ENCODE results near the gene PSMA7.

The PSMA7 gene

GRCh38 chr20:62104791-62105345, 38.3 kb downstream of the PSMA7 start:
- no peak for DNase-seq (ENCODE audit: low spot score)
- TF ChIP-seq, protein P1, sequence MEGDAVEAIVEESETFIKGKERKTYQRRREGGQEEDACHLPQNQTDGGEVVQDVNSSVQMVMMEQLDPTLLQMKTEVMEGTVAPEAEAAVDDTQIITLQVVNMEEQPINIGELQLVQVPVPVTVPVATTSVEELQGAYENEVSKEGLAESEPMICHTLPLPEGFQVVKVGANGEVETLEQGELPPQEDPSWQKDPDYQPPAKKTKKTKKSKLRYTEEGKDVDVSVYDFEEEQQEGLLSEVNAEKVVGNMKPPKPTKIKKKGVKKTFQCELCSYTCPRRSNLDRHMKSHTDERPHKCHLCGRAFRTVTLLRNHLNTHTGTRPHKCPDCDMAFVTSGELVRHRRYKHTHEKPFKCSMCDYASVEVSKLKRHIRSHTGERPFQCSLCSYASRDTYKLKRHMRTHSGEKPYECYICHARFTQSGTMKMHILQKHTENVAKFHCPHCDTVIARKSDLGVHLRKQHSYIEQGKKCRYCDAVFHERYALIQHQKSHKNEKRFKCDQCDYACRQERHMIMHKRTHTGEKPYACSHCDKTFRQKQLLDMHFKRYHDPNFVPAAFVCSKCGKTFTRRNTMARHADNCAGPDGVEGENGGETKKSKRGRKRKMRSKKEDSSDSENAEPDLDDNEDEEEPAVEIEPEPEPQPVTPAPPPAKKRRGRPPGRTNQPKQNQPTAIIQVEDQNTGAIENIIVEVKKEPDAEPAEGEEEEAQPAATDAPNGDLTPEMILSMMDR (IDR thresholded peaks at IDR 0.05; ENCODE audit: borderline replicate concordance, control extremely low read depth, extremely low read depth, insufficient read depth, missing control alignments) = no peak
- in situ Hi-C loops (cut with MboI; ENCODE audit: low sequenced_read_pairs, unreplicated experiment) = no loop called here

- in situ Hi-C loops (cut with MboI; ENCODE audit: low sequenced_read_pairs, unreplicated experiment) = no loop called here
- no peak for DNase-seq (ENCODE audit: low spot score)
- TF ChIP-seq, protein P1 (IDR thresholded peaks at IDR 0.05; ENCODE audit: borderline replicate concordance, control extremely low read depth, extremely low read depth, insufficient read depth, missing control alignments) = no peak
Observed at GRCh38 chr20:62104234-62104789, 38.9 kb downstream of the PSMA7 start.

DNA sequence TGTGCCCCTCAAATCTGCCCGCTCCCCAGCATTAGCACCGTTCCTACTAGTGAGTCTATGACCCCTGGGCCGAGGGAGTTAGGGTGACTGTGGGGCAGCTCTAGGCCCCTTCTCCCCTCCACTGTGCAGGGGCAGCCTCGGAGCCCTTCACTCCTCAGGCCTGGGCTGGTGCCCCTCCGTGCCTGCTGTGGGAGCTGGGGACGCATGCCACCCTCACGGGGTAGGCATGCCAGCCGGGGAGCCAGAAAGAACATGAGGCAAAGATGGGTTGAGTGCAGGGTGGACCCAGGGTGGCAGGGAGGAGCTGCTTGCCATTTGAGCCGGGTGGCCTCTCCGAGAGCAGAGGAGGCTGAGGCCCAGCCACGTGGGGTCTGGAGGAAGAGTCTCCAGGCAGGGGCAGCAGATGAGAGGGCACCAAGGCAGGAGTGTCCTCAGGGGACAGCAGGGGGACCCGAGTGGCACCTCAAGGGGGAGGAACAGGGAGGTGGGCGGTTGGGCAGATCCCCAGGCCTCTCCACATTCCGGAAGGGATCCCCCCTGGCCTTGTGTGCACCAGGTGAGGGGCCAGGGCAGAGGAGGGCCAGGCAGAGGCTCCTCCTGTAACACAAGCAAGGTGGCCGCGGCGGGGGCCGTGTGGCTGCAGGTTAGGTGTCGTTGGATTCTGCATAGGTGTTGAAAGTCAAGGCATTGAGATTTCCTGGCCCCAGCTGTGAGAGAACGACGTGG, 39.5 kb downstream of the PSMA7 start:
- in situ Hi-C loops (cut with MboI; ENCODE audit: low sequenced_read_pairs, unreplicated experiment) = no loop called here
- TF ChIP-seq, protein P1 (IDR thresholded peaks at IDR 0.05; ENCODE audit: borderline replicate concordance, control extremely low read depth, extremely low read depth, insufficient read depth, missing control alignments) = no peak

GRCh38 chr20:62101078-62101477, 42.1 kb downstream of the PSMA7 start:
- no peak for DNase-seq (ENCODE audit: low spot score)
- in situ Hi-C loops (cut with MboI; ENCODE audit: low sequenced_read_pairs, unreplicated experiment) = no loop called here
- TF ChIP-seq, protein P1 (IDR thresholded peaks at IDR 0.05; ENCODE audit: borderline replicate concordance, control extremely low read depth, extremely low read depth, insufficient read depth, missing control alignments) = no peak

More for the DNA sequence above, 39.5 kb downstream of the PSMA7 start:
- no peak for DNase-seq (ENCODE audit: low spot score)

DNA sequence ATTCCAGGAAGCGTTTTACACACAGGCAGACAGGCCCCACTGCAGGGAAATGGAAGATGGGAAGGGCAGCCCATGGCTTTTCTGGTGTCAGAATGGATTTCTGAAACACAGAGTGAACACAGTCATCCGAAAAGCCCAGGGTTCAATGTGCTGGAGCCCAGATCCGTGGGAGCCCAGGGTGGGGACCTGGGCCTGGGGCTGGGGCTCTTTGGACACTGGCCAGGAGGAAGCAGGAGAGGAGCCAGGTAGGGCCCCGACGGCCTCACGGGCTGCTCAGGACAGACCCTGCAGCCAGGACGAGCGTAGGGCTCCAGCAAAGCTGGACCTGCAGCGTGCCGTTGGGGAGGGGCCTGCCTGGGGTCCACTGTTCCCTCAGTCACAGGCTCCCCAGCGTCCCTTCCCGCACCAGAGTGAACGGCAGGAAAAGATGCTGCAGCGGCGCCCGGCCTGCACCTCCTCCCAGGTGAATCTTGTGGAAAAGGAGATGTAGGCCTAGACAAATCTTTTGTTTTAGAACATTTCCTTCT, 45.2 kb downstream of the PSMA7 start:
- TF ChIP-seq, protein P1 (IDR thresholded peaks at IDR 0.05; ENCODE audit: borderline replicate concordance, control extremely low read depth, extremely low read depth, insufficient read depth, missing control alignments) = no peak

GRCh38 chr20:62096421-62097380, 46.5 kb downstream of the PSMA7 start:
- in situ Hi-C loops (cut with MboI; ENCODE audit: low sequenced_read_pairs, unreplicated experiment) = no loop called here
- TF ChIP-seq, protein P1 (IDR thresholded peaks at IDR 0.05; ENCODE audit: borderline replicate concordance, control extremely low read depth, extremely low read depth, insufficient read depth, missing control alignments) = no peak
- DNase-seq (ENCODE audit: low spot score) = no peak

More for the DNA sequence above, 45.2 kb downstream of the PSMA7 start:
- in situ Hi-C loops (cut with MboI; ENCODE audit: low sequenced_read_pairs, unreplicated experiment) = no loop called here
- DNase-seq (ENCODE audit: low spot score) = no peak

Measured in GM13976 (cell line).